Hepatocyte (in vitro differentiated cells): Measurements from ENCODE around the gene NGEF. TPM values are rescaled to one million over a fixed set of nuclear protein-coding genes. Genes with fewer than 3 reads are reported as not detected.

ENCODE experiments used
- DNase-seq: peaks from one replicate; pipeline ENCODE4 v3.0.0-alpha.2; 2016; ENCODE audit warnings: low spot score
- H2AFZ ChIP-seq: fragments of 200-600 bp; sonication (generic); 2 replicates; pipeline ENCODE4 v1.6.0; 2016; ENCODE audit warnings: antibody characterized with exemption, mild to moderate bottlenecking
- H3K27ac ChIP-seq: fragments of 200-600 bp; sonication (generic); 2 replicates; pipeline ENCODE4 v1.5.1; 2016; ENCODE audit warnings: mild to moderate bottlenecking
- H3K27me3 ChIP-seq: fragments of 200-600 bp; sonication (generic); 2 replicates; pipeline ENCODE4 v1.6.1; 2016
- H3K36me3 ChIP-seq: fragments of 200-600 bp; sonication (generic); replicated peaks from 2 replicates; pipeline ENCODE4 v1.5.1; 2016; ENCODE audit warnings: low read depth; ENCODE audit not compliant: insufficient read depth
- H3K4me1 ChIP-seq: fragments of 200-600 bp; sonication (generic); 2 replicates; pipeline ENCODE4 v1.5.1; 2016; ENCODE audit warnings: mild to moderate bottlenecking, moderate library complexity; ENCODE audit not compliant: insufficient read depth
- H3K4me2 ChIP-seq: fragments of 200-600 bp; sonication (generic); 2 replicates; pipeline ENCODE4 v1.6.0; 2016
- H3K4me3 ChIP-seq: fragments of 200-600 bp; sonication (generic); 2 replicates; pipeline ENCODE4 v1.5.1; 2016; ENCODE audit warnings: mild to moderate bottlenecking
- H3K79me2 ChIP-seq: fragments of 200-600 bp; sonication (generic); 2 replicates; pipeline ENCODE4 v1.6.0; 2017; ENCODE audit warnings: mild to moderate bottlenecking
- H3K9me2 ChIP-seq: fragments of 200-600 bp; sonication (generic); replicated peaks from 2 replicates; pipeline ENCODE4 v1.6.0; 2017; ENCODE audit warnings: mild to moderate bottlenecking; ENCODE audit not compliant: insufficient read depth
- H3K9me3 ChIP-seq: fragments of 200-600 bp; sonication (generic); 2 replicates; pipeline ENCODE4 v1.5.1; 2016; ENCODE audit warnings: low read depth, mild to moderate bottlenecking
- H4K20me1 ChIP-seq: fragments of 200-600 bp; sonication (generic); 2 replicates; pipeline ENCODE4 v1.6.0; 2016; ENCODE audit warnings: mild to moderate bottlenecking; ENCODE audit not compliant: insufficient read depth, poor library complexity, severe bottlenecking
- CTCF ChIP-seq: fragments of 200-600 bp; sonication (generic); IDR thresholded peaks from 2 replicates; pipeline ENCODE4 v1.5.1; 2016; ENCODE audit warnings: antibody characterized with exemption, mild to moderate bottlenecking; ENCODE audit not compliant: poor library complexity
- EZH2 ChIP-seq: fragments of 200-600 bp; sonication (generic); IDR thresholded peaks from 2 replicates; pipeline ENCODE4 v1.6.1; 2016; ENCODE audit warnings: antibody characterized with exemption, mild to moderate bottlenecking, borderline replicate concordance
- EZH2phosphoT487 ChIP-seq: fragments of 200-600 bp; sonication (generic); IDR thresholded peaks from one replicate; pipeline ENCODE4 v1.6.1; 2018; ENCODE audit warnings: antibody characterized with exemption, mild to moderate bottlenecking, low read depth, moderate library complexity; ENCODE audit not compliant: unreplicated experiment, severe bottlenecking
- WGBS: methylation state at CpG from one replicate; pipeline ENCODE4 v1.1.6; 2016; ENCODE audit warnings: low lambda C conversion rate; ENCODE audit errors: missing lambda C conversion rate; 5-methylcytosine and 5-hydroxymethylcytosine counted together
- polyA plus RNA-seq: library from polyadenylated mRNA; unstranded; fragments of >200 nt; fragmentation: Nextera tagmentation; extraction: Ambion mirVana; gene quantifications from 2 replicates; pipeline ENCODE4 v1.2.1, GENCODE V29; 2016
- total RNA-seq: library from RNA; depleted of rRNA; stranded (reverse); fragments of >200 nt; gene quantifications from 2 replicates; pipeline ENCODE4 v1.2.3, GENCODE V29; 2014

Gene NGEF
- total and polyA plus RNA-seq, 2 experiments from 2014 or later, result 2.2 to 3.2 TPM

GRCh38 chr2:232882505-232883115 is 130.4 kb downstream of the NGEF start:
- no peak for DNase-seq
- no peak overlapping the region for H3K4me2 ChIP-seq
- no peaks in the 10 kb centered on the region for H3K79me2 ChIP-seq
- no peaks in the 10 kb centered on the region for H3K36me3 ChIP-seq
- no peak overlapping the region for H3K27ac ChIP-seq
- no peaks in the 10 kb centered on the region for H3K9me3 ChIP-seq
- 93% methylated on average over 20 of the region's 20 CpGs for WGBS
- H2AFZ ChIP-seq, result no peak overlapping the region
- no peak for TF ChIP-seq EZH2
- no peak for TF ChIP-seq CTCF
- no peak for TF ChIP-seq EZH2phosphoT487
- no peaks in the 10 kb centered on the region for H3K4me1 ChIP-seq
- no peaks in the 10 kb centered on the region for H3K27me3 ChIP-seq
- H3K4me3 ChIP-seq, result no peak overlapping the region
- H4K20me1 ChIP-seq, result no peaks in the 10 kb centered on the region
- no peaks in the 10 kb centered on the region for H3K9me2 ChIP-seq

- H3K27ac ChIP-seq, result no peak overlapping the region
- DNase-seq, result no peak
- H3K9me2 ChIP-seq, result no peaks in the 10 kb centered on the region
- H4K20me1 ChIP-seq, result no peaks in the 10 kb centered on the region
- no peaks in the 10 kb centered on the region for H3K4me1 ChIP-seq
- H3K4me3 ChIP-seq, result no peak overlapping the region
- H3K4me2 ChIP-seq, result no peak overlapping the region
- TF ChIP-seq CTCF (no peak), EZH2 (no peak), EZH2phosphoT487 (no peak)
- no peaks in the 10 kb centered on the region for H3K9me3 ChIP-seq
- WGBS, result 94% methylated on average over 17 of the region's 17 CpGs
- no peaks in the 10 kb centered on the region for H3K27me3 ChIP-seq
- no peak overlapping the region for H2AFZ ChIP-seq
- no peaks in the 10 kb centered on the region for H3K36me3 ChIP-seq
- no peaks in the 10 kb centered on the region for H3K79me2 ChIP-seq
These were observed 131.0 kb downstream of the NGEF start for GRCh38 chr2:232882085-232882484.

GRCh38 chr2:232880764-232881351 is 132.2 kb downstream of the NGEF start:
- no peak for DNase-seq
- Histone ChIP-seq H2AFZ (no peak overlapping the region), H3K4me2 (no peak overlapping the region), H3K4me3 (no peak overlapping the region), H3K79me2 (no peaks in the 10 kb centered on the region), H3K27ac (no peak overlapping the region), H4K20me1 (no peaks in the 10 kb centered on the region), H3K9me2 (no peaks in the 10 kb centered on the region), H3K27me3 (no peaks in the 10 kb centered on the region), H3K4me1 (peaks cover under 1% of the 10 kb centered on the region), H3K9me3 (no peaks in the 10 kb centered on the region), H3K36me3 (no peaks in the 10 kb centered on the region)
- no peak for TF ChIP-seq CTCF
- no peak for TF ChIP-seq EZH2phosphoT487
- TF ChIP-seq EZH2, result no peak
- WGBS, result 92% methylated on average over 17 of the region's 17 CpGs
